Adrenal gland (tissue), 12 donors: ENCODE data around the gene PROSER2. TPM values are rescaled to one million over a fixed set of nuclear protein-coding genes. Genes with fewer than 3 reads are reported as not detected.

Experiments used
- DNase-seq, 7 donors: peaks; one replicate each; pipeline ENCODE4 v3.0.0-alpha.2; 2019 to 2020
- H3K27ac ChIP-seq, 5 donors: fragments of 200-600 bp; sonication (generic) in 4 of 5; 1 replicate in 3 of 5; 2 replicates in 2 of 5; pipeline versions ENCODE4 v1.5.1 to v1.8.0; 2016 to 2020; ENCODE audit warnings: mild to moderate bottlenecking in 1 of 5
- H3K27me3 ChIP-seq: fragments of 200-600 bp; 2 replicates; pipeline ENCODE4 v1.8.0; 2021
- H3K36me3 ChIP-seq, 2 donors: fragments of 200-600 bp; replicated peaks in 1 of 2; 1 replicate in 1 of 2; 2 replicates in 1 of 2; pipeline versions ENCODE4 v1.5.1 to v1.8.0; 2018 to 2022
- H3K4me1 ChIP-seq, 2 donors: fragments of 200-600 bp; replicated peaks in 1 of 2; 1 replicate in 1 of 2; 2 replicates in 1 of 2; pipeline versions ENCODE4 v1.5.1 to v1.8.0; 2018 to 2021
- H3K4me3 ChIP-seq, 4 donors: fragments of 200-600 bp; sonication (generic) in 3 of 4; one replicate each; pipeline ENCODE4 v1.5.1; 2016 to 2018
- H3K9me3 ChIP-seq, 3 donors: fragments of 200-600 bp; sonication (generic) in 1 of 3; replicated peaks in 1 of 3; 1 replicate in 2 of 3; 2 replicates in 1 of 3; pipeline versions ENCODE4 v1.5.1 to v1.8.0; 2016 to 2021
- CTCF ChIP-seq, 6 experiments: fragments of 450-650 bp in 4 of 6; fragments of 200-600 bp in 2 of 6; sonication (generic) in 1 of 6; IDR thresholded peaks; 1 replicate in 5 of 6; 2 replicates in 1 of 6; pipeline versions ENCODE4 v1.5.1 to v1.8.0; 2016 to 2021; ENCODE audit warnings: antibody characterized with exemption in 6 of 6, mild to moderate bottlenecking in 2 of 6, moderate library complexity in 1 of 6
- POLR2A ChIP-seq, 2 donors: fragments of 450-650 bp; IDR thresholded peaks; one replicate each; pipeline ENCODE4 v1.6.1; 2017; ENCODE audit warnings: antibody characterized with exemption in 2 of 2, mild to moderate bottlenecking in 2 of 2, moderate library complexity in 1 of 2
- WGBS, 4 donors: extraction: QIAGEN DNeasy Blood & Tissue Kit in 2 of 4; methylation state at CpG; one replicate each; pipeline versions ENCODE4 v1.1.5 to v1.1.7; 2013 to 2017; 5-methylcytosine and 5-hydroxymethylcytosine counted together
- intact Hi-C, 2 donors: fragments of 100-400 bp; cut with DNase I; formaldehyde crosslinking; loops; one replicate each; pipeline versions ENCODE4 v1.14.1 to v1.15.0; 2022 to 2023
- polyA plus RNA-seq, 3 donors: library from polyadenylated mRNA; stranded (reverse); fragments of 200-250 nt in 2 of 3; fragments of 350-450 nt in 1 of 3; fragmentation: Illumina TruSeq in 1 of 3; extraction: RNeasy Lipid Tissue Mini Kit (QIAGEN cat#74804) in 1 of 3; gene quantifications; one replicate each; pipeline ENCODE4 v1.2.3, GENCODE V29; 2013 to 2014
- total RNA-seq, 9 donors: library from RNA; depleted of rRNA in 4 of 9; stranded (reverse); fragments of >200 nt in 4 of 9; fragments of 120-200 nt in 1 of 9; fragmentation: NEBNext Ultra II Directional in 1 of 9; extraction: Animal tissue kit (Norgen Biotek cat#: 25700) in 1 of 9; gene quantifications; one replicate each; pipeline versions ENCODE4 v1.1.0 to v1.2.4, GENCODE V29; 2013 to 2023
- donor health status: healthy with polysubstance abuse.
- donor health status: Bipolar disorder and iron deficiency.
- donor health status: DM: yes; HTN: yes; CAD: no.
- donor health status: DM: no; HTN: no; CAD: no.
- donor health status: DM: no; HTN: no; CAD: no.
- donor health status: DM: yes; HTN: yes; CAD: no.

PROSER2 gene
- total and polyA plus RNA-seq, 12 donors: 0.33 to 16.6 (median 2.3) TPM

- no peak for TF ChIP-seq POLR2A (IDR thresholded peaks at IDR 0.05)
- no peak for TF ChIP-seq CTCF (IDR thresholded peaks at IDR 0.05)
- Histone ChIP-seq H3K36me3 (no peaks in the 10 kb centered on the region), H3K4me1 (no peaks in the 10 kb centered on the region), H3K27ac (peak overlapping the region in 1 of 5 donors; percentile 76), H3K4me3 (peak overlapping the region in 1 of 4 donors; percentile 56), H3K9me3 (no peaks in the 10 kb centered on the region), H3K27me3 (peaks cover 18% of the 10 kb centered on the region)
- intact Hi-C loops: no loop called here
- 82 to 86% (median 85%) methylated on average over 11 of the region's 11 CpGs for WGBS, 4 donors
- DNase-seq: no peak
These were observed 1.7 kb downstream of the PROSER2 start for GRCh38 chr10:11824825-11825224.

GRCh38 chr10:11825796-11826414 is 2.7 kb downstream of the PROSER2 start:
- WGBS, 4 donors: 75 to 85% (median 78%) methylated on average over 19 of the region's 19 CpGs
- H3K4me1 ChIP-seq: no peaks in the 10 kb centered on the region
- TF ChIP-seq POLR2A (IDR thresholded peaks at IDR 0.05) (no peak), CTCF (IDR thresholded peaks at IDR 0.05) (no peak)
- H3K27me3 ChIP-seq: peaks cover 18% of the 10 kb centered on the region
- intact Hi-C loops: no loop called here
- H3K27ac ChIP-seq: peak overlapping the region in 1 of 5 donors; percentile 76
- no peaks in the 10 kb centered on the region for H3K9me3 ChIP-seq
- no peak overlapping the region for H3K4me3 ChIP-seq
- peak in 1 of 7 donors; percentile 31 for DNase-seq
- no peaks in the 10 kb centered on the region for H3K36me3 ChIP-seq

- TF ChIP-seq POLR2A (IDR thresholded peaks at IDR 0.05) (no peak), CTCF (IDR thresholded peaks at IDR 0.05) (no peak)
- Histone ChIP-seq H3K9me3 (no peaks in the 10 kb centered on the region), H3K4me3 (no peak overlapping the region), H3K36me3 (no peaks in the 10 kb centered on the region), H3K4me1 (no peaks in the 10 kb centered on the region), H3K27ac (no peak overlapping the region), H3K27me3 (peaks cover 18% of the 10 kb centered on the region)
- WGBS, 4 donors: 79 to 88% (median 83%) methylated on average over 10 of the region's 10 CpGs
- intact Hi-C loops: no loop called here
- DNase-seq: no peak
These were observed 3.9 kb downstream of the PROSER2 start for GRCh38 chr10:11827006-11827405.

GRCh38 chr10:11827414-11827813 is 4.3 kb downstream of the PROSER2 start:
- TF ChIP-seq POLR2A (IDR thresholded peaks at IDR 0.05): no peak
- TF ChIP-seq CTCF (IDR thresholded peaks at IDR 0.05): no peak
- H3K27me3 ChIP-seq: peaks cover 18% of the 10 kb centered on the region

More at GRCh38 chr10:11827414-11827813, 4.3 kb downstream of the PROSER2 start:
- no peak overlapping the region for H3K4me3 ChIP-seq
- H3K4me1 ChIP-seq: no peaks in the 10 kb centered on the region
- DNase-seq: no peak
- intact Hi-C loops: no loop called here
- H3K36me3 ChIP-seq: no peaks in the 10 kb centered on the region
- 77 to 87% (median 78%) methylated on average over 6 of the region's 6 CpGs for WGBS, 4 donors
- H3K9me3 ChIP-seq: no peaks in the 10 kb centered on the region
- no peak overlapping the region for H3K27ac ChIP-seq
